ENCODE results near the gene POLN.

The POLN gene

DNA sequence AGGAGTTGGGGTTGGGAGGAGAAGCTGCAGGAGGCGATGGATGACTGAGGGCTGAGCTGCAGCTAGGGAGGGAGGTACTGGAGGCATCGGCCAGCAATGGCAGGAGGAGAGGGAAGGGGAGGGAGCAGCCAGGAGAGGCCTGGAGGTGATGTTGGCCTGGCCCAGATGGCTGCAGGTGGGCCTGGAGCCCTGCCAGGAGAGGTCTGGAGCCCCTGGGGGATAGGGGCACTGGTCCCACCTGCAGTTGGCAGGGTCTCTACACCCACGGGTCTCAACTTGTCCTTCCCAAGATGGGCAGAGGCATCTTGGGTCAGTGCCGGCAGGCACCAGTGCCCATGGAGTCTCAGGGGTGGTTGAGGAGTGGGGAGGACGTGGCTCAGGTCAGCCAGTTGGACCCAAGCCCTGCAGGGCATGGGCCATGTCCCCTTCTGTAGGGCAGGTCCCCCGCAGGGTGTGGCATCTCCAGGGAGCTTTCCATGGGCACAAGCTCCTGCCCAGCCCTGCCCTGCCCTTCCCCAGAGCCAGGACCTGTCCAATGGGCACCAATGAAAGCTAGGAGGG is 22.6 kb upstream of the POLN start:
- no peak for DNase-seq (ENCODE audit: extremely low read depth in 1 of 2, low read depth in 1 of 2)

DNA sequence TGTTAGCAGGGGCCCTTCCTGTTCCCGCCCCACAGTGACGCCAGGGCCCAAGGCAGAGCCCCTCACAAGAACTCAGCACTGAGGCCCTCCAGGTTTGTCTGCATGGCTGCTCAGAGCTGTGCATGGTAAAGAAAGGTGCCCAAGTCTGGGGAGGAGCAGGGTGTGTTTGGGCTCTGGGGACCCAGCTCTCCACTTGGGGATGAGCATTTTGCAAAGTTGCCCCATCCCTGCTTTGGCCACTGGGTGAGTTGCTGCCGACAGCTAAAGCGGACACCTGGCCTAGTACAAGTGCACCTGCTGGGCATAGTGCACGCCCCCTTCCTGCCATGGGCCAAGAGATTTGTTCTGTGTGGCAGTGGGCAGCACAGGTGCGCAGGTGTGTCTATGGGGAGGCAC is 22.0 kb upstream of the POLN start:
- no peak for DNase-seq (ENCODE audit: extremely low read depth in 1 of 2, low read depth in 1 of 2)

DNA sequence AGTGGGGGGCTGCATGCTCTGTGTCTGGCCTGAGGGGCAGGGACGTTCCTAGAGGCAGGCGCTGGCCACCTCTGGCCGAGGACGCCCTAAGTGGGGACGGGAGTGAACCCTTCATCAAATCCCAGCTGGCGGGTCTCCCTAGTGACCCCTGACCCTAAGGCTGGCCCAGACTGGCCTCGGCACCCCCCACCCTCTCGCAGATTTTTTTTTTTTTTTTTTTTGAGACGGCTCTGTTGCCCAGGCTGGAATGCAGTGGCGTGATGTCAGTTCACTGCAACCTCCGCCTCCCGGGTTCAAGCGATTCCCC is 21.0 kb upstream of the POLN start:
- no peak for DNase-seq (ENCODE audit: extremely low read depth in 1 of 2, low read depth in 1 of 2)

DNA sequence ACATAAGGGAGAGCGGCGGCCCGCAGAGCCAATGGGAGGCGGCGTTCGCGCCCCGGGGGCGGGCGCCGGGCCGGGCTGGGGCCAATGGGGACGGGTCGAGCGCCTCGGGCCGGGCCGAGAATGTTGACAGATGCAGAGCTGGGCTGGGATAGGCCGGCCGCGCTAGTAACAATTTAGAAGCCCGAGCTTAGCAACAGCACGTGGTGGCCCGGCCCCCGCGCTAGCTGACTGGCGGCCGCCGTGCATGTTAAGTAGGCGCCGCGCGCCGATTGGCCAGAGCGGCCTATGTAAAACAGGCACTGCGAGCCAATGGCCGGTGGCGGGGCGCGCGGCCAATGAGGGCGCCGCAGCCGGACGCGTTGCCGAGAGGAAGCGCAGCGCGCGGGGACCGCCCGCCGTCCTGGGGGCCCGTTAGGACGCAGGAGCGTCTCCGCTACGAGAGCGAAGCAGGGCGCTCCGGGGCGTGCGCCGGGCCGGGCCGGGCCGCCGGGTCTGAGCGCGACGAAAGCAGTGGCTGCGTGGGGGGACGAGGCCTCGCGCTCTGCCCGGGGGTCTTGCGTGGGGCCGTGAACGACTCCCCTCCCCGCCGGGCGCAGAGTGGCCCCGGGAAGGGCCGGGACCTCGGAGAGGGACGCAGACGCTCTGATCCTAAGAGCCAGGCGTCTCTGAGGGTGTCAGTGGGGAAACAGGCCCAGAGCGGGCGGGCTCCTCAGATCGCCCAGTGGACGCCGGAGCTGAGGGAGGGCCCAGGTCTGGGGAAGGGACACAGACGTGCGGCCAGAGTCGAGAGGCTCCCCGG is 20.4 kb upstream of the POLN start:
- DNase-seq (ENCODE audit: extremely low read depth in 1 of 2, low read depth in 1 of 2): peak; percentile 97

DNA sequence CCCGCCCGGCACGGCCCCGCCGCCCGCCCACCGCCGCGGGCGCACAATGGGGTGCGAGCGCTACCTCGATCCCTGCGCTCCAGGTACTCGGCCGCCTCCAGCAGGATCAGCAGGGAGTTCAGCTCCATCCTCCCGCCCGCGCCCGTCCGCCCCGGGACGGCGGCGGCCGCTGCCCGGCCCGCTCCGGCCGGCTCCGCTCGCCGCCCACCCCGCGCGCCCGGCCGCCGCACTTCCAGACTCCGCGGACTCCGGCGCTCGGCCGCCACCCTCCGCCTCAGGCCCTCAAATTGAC is 19.9 kb upstream of the POLN start, which contains the start of gene MXD4:
Gene MXD4, minus strand, starts transcription at position 257 of the 292 bp plus-strand sequence. Its CDS starts 129 bp downstream, at position 128.
- DNase-seq (ENCODE audit: extremely low read depth in 1 of 2, low read depth in 1 of 2): no peak

DNA sequence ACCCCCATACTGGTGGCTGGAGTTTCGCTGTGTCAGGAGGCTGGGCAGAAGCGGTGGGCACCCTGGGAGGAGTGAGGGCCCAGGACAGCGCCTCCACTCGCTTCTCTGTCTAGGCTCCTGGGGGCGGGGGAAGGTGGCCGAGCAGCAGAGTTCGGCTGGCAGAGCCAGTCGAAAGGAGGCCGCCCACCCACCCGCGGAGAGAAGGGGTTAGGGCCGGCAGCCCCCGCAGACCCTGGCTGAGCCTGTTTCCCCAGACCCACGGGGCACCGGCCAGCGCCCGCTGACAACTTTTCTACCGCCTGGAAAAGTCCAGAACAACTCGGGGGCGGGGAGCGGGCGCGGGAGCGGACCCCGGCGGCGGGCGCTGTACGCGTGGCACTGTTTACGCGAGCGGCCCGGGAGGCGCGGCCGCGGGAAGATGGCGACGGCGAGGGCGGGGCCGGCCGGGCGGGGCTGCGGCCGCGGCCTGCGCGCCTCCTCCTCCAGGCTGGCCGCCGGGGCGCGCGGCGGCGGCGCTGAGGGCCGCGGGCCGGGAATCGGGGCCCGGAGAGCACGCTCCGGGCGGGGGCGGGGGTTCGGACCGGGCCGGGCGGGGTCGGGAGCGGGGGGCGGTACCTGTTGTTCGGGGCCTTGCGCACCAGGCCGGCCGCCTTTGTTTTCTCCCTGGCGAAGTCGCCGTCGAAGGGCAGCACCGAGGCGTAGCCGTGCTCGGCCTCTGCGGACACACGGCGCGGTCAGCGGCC is 19.4 kb upstream of the POLN start:
- peak; percentile 16 to 30 for DNase-seq (ENCODE audit: extremely low read depth in 1 of 2, low read depth in 1 of 2)

DNA sequence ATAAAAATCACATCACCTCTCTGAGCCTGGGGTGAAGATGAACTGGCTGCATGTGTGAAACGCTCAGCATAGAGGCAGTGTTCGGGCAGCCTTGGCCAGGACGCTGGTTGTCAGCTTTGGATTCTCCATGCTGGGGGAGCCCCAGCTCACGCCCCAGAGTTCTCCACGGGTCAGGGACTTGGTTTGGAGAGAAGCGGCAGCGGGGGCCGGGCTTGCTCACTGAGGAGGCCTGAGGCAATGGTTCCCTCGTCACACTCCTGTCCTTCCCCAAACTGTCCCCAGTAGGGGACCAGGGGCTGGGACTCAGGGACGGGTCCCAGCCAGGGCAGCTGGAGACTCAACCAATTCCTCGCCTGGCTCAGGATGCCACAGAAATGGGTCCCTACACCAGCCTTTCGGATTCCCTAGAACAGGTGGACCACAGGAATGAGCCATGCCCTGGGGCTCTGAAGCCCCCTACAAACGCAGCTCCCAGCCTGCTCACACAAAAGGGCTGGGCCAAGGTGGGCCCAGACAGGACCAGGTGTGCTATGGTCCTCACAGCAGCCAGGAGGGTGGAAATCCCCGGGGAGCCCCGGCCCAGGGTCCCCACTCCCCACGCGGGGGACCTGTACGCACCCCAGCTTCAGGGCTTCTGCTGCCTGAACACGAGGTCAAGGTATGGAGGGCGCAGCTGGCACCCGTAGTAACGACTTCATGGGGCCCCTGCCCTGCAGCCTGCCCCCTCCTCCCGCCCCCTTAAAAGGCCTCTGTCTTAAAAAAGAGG is 18.6 kb upstream of the POLN start:
- no peak for DNase-seq (ENCODE audit: extremely low read depth in 1 of 2, low read depth in 1 of 2)

DNA sequence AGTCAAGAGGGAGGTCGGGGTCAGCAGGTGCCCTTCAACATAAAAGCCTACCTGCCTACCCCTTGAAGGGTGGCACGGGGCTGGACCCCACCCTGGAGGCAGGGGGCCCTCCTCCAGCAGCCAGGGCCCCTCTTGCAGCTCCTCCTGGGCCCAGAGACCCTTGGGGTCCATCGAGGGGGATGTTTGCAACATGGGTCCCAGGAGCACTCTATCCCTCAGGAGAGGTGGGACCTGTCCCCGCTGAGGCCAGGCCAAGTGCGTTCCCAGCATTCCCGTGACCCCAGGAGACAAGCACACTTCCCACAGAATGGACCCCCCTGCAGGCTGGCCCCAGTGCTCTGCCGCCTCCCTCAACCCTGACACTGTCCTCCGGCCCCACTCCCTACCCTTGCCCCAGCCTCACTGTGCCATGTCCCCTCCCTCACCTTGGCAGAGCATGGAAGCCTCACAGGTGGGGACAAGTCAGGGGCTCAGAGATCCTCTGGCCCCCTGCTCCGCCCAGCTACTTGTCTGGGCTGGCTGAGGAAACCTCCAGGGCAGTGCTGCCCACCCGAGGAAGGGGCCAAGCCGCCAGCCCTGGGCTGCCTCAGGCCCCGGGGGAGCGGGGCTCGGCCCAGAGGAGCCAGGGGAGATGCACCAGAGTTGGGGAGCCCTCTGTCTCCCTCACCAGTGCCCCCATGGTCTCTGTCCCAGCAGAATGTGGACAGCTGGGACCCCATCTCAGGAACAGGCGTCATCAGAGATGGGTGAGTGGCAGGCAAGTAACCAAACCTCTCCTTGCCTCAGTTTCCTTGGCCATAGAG is 17.8 kb upstream of the POLN start:
- no peak for DNase-seq (ENCODE audit: extremely low read depth in 1 of 2, low read depth in 1 of 2)

DNA sequence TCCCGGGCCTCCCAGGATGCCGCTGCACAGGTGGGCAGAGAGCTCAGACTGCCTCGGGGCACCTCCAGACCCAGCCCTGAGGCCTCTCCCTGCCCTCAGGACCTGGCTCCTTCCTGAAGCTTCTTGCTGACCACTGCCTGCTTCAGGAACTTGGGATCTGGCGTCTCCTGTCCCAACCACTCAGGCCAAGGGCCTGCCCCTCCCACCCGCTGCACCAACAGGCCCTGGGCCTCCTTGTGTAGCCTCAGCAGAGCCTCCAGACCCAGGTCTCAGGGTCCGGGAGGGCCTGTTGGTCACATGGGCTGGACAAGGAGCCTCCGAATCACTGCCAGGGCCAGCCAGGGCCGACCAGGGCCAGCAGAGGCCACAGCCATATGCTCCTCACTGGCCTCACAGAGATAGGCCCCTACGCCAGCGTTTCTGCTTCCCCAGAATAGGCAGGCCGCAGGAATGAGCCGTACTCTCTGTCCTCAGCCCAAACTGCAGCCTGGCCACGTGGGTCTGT is 17.2 kb upstream of the POLN start:
- no peak for DNase-seq (ENCODE audit: extremely low read depth in 1 of 2, low read depth in 1 of 2)

DNA sequence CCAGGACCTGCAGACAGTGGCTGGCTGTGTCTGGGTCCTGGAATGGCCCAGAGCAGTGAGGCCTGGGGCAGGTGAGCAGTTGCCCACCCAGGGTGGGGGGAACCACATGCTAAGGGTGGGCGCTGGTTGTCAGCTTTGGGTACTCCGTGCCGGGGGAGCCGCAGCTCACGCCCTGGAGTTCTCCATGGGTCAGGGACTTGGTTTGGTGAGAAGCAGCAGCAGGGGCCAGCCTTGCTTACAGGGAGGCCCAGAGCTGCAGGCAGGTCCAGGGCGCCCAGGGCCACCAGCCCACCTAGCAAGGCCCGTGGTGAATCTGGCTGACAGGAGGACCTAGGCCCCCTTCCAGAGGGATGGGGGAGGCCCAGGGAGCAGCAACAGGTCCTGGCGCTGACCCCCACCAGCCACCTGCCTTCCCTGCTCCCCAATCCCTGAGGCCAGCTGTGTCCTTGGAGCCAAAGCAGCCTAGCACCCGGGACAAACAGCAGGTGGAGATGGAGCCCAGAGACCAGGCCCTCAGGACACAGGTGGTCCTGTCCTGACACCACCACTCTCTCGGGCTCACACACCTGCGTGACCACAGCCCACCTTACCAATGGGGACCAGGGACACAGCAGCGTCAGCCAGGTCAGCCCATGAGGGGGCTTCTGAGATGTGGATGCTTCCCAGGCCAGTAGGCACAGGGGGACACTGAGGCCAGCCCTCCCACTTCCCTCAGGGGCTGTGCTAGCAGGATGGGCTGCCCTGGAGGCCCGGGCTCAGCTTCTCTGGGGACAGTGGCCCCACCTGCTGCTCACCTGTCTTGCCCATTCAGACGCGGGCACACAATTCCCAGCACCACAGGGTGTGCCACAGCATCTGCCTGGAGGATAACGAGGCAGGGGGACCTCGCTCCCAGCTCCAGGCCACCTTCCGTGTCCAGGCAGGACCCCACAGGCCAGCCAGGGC is 16.4 kb upstream of the POLN start:
- DNase-seq (ENCODE audit: extremely low read depth in 1 of 2, low read depth in 1 of 2): no peak

DNA sequence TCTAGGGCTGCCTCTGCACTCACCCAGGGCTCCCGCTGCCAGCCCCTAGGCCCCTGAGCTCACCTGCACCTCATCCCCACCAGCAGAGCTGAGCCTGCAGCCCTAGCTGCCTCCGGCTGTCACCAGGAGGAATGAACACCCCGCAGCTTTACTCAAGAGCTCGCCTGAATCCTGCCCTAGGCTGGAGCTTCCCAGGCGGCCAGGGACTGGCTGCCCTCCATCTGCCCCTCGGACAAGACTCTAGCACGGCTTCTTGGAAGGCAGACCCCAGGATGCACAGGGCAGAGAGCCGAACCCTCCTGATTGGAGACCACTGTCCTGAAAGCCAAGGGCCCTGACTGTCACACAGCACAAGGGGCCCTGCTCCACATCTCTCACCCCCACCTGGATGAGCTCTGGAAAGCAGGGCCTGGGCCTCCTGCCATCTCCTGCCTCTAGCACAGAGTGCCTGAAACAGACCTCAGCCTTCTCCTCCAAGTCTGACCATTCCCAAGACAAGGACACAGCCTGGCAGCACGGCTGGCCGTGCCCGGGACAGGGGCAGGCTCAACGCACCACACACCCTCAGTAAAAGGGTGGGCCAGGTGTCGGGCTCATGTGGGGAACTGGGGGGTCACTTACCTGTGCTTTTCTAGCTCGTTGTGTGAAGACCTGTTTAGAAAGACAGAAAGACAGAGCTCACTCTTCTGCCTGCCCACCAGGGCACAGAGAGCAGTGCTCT is 15.6 kb upstream of the POLN start:
- no peak for DNase-seq (ENCODE audit: extremely low read depth in 1 of 2, low read depth in 1 of 2)

DNA sequence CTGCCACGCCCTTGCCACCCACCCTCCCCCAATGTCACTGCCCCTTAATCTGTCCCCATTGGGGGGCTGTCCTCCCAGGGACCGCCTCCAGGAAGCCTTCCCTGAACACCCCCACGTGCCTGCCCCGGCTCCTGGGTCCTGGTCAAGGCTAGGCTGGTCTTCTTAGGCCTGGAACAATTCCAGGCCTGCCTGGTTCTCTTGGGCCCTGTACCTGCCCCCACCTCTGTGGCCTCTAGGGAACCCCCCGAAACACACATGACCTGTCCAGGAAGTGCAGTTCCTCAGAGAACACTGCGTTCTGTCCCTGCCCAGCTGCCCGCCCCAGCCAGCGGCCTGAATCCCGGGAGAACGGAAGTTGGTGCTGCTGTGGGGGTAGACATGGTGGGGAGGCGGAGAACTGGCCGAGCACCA is 14.9 kb upstream of the POLN start:
- no peak for DNase-seq (ENCODE audit: extremely low read depth in 1 of 2, low read depth in 1 of 2)

DNA sequence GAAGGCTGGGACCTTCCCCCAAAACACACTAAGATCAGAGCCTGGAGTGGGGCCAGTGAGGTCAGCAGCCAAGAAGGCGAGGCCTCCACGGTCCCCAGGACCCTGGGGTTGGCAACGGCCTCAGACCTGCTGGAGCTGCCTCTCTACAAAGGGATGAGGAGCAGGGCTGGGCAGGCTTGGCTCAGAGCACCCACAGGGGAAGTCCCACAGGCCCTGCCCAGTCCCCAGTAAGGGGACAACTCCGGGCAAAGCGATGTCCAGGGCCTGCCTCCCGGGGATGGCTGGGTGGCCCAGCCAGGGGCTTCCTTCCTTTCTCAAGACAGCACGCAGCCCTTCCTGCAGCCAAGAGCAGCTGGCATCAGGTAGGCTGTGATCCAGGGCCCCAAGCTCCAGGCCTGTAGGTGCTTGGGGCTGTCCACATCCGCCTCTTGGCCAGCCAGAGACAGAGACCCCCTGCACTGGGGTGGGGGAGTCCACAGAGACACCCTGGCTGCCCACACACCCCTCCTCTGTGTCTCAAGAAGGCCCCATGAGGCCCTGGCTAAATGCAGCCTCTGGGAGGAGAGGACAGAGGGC is 14.3 kb upstream of the POLN start:
- no peak for DNase-seq (ENCODE audit: extremely low read depth in 1 of 2, low read depth in 1 of 2)

DNA sequence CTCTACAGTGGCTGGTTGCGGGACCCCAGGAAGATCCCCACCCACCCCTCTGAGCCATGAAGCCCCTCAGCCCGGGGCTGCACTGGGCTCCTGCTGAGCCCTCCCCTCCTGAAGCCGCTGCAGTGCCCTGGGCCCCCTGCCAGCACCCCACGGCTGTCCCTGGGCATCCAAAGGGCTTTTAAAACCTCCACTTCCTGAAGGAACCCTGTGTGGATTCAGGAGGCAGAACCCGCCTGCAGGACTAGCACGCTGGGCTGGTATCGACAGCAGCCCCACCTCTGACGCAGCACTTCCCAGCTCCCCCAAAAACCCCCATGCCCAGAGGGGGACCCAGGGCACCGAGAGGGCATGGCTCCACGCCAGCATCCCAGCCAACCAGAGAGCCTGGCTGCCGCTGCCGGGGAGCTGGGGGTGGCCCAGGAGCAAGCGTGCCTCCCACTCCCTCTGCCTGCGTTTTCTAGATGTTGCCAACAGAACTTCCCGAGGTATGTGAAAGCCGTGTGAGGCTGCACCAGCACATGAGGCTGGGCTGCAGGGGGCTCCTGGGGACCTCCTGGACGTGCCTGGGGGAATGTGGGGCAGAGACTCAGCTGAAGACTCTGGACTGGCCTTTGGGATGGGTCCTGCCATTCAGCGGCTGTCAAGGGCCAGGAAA is 13.7 kb upstream of the POLN start:
- DNase-seq (ENCODE audit: extremely low read depth in 1 of 2, low read depth in 1 of 2): no peak

DNA sequence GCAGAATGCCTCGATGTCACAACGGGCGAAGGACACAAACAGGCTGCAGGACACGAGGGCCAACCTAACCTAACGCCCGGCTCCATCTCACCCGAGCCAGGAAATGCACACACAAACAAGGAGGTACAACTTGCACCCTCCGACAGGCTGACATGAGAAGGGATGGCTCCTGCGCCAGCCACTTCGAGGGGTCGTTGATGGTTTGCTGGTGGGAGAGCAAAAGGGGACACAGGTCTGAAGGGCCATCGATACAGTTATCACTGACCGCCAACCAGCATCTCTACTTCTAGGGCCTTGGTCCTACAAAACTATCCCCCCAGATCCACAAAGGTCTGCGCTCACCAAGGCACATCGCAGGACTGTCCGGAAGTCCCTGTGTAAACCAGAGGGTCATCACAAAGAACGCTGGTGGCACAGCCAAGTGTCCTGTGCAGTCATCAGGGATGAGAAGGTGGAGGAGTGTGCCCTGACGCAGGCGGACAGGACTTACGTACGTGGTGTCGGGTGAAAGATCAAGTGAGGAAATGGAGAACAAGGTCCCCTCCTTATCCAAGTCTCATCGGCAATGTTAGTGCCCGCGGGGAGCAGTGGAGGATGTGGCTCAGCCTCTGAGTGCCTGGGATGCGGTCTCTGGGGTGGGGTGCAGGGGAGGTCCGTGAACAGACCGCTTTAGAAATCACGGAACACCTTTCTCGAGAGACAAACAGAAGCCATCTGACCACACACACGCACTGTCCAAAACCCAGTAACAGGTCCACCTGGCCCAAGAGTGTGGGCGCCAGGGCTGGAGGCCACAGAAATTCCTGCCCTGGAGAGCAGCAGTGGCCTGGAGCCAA is 13.0 kb upstream of the POLN start:
- no peak for DNase-seq (ENCODE audit: extremely low read depth in 1 of 2, low read depth in 1 of 2)

DNA sequence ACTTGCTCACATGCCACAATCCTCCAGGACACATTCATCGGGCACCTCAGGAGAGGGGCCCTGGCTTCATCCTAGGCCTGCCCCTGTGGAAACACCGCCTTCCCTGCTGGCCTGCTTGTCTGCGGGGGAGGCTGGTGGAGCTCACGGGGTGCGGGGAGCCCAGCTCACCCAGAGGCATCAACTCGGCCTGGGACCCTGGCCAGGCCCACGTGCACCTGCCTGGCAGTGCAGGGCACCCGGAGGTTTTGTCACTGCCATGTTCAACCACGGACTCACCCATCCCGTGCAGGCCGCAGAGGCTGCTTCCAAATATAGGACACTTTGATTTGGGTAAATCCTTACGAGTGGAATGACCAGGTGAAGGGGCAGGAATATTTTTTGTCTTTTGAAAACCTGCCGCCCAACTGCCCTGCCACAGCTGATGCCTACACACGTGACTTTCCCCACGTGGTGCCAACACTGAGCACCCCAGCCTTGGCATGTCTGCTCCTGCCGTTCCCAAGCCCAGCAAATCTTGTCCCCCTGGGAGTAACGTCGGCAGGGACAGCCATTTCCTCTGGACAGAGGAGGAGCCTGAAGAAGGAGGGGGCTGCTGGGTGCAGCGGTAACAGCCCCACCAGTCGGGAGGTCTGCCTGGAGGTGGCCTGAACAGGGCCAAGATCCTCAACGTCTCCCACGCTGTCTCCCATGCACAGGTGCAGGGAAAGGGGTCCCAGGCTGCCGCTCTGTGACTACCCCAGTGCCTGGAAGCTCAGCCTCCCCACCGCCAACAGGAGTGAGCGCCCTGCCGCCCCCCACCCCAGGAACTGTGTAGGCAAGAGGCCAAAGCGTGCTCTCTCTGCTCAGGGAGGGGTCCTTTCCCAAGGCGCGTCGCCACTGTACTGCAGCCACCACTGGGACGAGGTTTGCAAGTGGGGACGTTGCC is 11.5 kb upstream of the POLN start:
- DNase-seq (ENCODE audit: extremely low read depth in 1 of 2, low read depth in 1 of 2): no peak

Measured in stimulated activated CD8-positive, alpha-beta memory T cell treated with anti-CD3 and anti-CD28 coated beads, Interleukin-7, amount 100 ng/mL, for 48 hours (primary cell).